Anterior cingulate cortex (tissue), 58 donors: Measurements from ENCODE around the gene PHYKPL.
A peak's percentile ranks its signal among the peaks of the same experiment; 100 is the strongest.

Experiments used
- DNase-seq, 58 donors: peaks; one replicate each; lab custom pipeline; 2025; lab: John Stamatoyannopoulos, UW

Gene PHYKPL

GRCh38 chr5:178232124-178232919 lies at the start of gene PHYKPL:
Gene PHYKPL, minus strand, starts transcription at chr5:178232802. Its CDS starts 252 bp downstream, at chr5:178232550.
- DNase-seq = peak in 51 of 58 donors; percentile 19 to 82 (median 66)

DNA sequence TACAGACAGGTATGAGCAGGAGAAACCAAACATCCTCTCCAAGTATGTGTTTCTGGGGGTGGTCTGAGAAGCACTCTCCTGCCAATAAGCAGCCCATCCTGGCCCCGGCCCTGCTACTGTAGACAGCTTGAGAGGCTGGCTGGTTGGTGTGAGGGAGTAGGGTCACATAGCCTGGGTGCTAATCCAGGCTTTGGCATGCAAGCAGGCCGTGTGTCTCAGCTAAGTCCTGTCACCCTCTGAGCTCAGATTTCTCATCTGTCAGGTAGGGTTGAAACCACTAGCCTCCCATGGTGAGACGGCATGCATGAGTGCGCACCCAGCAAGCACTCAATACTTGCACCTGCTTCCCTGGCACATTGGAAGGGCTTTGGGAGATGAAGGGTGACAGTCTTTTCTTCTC lies 49.8 kb upstream of the PHYKPL start:
- no peak for DNase-seq

GRCh38 chr5:178281331-178281730 lies 48.7 kb upstream of the PHYKPL start:
- DNase-seq = no peak

- no peak for DNase-seq
Observed at GRCh38 chr5:178280631-178281030, 48.0 kb upstream of the PHYKPL start.

DNA sequence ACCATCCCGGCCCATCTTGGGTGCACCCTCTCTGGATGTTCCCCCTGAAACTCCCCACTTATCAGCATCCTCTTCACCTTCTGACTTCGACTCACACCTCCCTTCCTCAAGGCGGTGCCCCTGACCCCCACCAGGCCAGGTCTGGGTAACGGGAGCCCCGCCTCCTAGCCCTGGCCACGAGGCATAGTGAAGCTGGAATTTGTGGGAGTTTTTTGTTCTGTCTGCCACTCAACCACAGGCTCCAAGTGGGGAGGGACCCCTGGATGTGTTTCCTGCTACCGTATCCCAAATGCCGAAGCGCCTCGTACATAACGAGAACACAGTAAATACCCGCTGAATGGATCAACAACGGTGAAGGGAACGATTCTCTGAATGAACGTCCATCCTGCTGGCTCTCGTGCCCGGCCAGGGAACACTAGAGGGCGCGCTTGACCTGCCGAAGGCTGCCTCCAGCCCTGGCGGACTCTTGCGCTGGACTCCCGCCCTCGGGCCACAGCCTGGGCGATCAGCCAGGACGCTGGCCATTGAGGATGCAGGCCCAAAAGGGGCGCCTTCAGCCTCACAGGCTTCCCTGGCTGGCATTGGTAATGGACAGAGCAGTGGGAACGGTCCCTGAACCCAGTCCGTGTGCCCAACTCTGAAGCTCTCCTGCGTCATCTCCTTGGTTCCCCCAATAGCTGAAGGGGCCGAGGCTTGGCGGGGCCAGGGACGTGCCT lies 47.3 kb upstream of the PHYKPL start:
- DNase-seq = peak; percentile 29 to 97 (median 86)

GRCh38 chr5:178279026-178279722 lies 46.6 kb upstream of the PHYKPL start:
- DNase-seq = no peak

DNA sequence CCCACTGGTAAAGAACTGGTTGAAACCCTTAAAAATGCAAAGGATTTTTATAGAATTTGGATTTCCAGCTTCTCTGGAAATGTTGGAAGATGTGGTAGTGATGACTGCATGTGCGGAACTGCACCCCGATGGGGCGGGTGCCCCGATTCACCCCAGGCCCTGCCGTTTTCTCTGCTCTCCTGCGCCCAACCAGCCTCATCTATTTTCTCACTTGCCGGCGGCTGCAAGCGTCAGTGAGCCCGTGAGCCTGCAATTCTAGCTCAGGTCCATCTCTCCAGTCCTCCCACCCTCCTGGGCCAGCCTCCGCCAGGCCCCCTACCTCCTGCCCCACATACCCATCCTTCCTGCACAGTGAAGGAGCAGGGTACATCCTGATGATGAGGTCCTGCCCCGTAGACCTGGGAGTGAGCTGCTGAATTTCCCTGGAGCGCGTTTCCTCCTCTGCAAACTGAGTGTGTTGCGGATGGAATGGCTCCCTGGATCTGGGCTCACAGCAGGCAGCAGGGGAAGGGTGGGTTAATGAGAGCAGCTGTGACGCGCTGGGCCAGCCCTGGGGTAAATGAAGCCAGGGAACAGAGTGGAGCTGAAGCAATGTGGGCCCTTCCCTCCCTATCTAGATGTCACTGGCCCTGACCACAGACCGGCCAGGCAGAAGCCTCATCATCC lies 45.9 kb upstream of the PHYKPL start:
- no peak for DNase-seq

GRCh38 chr5:178277866-178278265 lies 45.3 kb upstream of the PHYKPL start:
- no peak for DNase-seq

- DNase-seq = no peak
Observed at GRCh38 chr5:178277346-178277745, 44.7 kb upstream of the PHYKPL start.

GRCh38 chr5:178274781-178275537 lies 42.4 kb upstream of the PHYKPL start:
- DNase-seq = no peak

DNA sequence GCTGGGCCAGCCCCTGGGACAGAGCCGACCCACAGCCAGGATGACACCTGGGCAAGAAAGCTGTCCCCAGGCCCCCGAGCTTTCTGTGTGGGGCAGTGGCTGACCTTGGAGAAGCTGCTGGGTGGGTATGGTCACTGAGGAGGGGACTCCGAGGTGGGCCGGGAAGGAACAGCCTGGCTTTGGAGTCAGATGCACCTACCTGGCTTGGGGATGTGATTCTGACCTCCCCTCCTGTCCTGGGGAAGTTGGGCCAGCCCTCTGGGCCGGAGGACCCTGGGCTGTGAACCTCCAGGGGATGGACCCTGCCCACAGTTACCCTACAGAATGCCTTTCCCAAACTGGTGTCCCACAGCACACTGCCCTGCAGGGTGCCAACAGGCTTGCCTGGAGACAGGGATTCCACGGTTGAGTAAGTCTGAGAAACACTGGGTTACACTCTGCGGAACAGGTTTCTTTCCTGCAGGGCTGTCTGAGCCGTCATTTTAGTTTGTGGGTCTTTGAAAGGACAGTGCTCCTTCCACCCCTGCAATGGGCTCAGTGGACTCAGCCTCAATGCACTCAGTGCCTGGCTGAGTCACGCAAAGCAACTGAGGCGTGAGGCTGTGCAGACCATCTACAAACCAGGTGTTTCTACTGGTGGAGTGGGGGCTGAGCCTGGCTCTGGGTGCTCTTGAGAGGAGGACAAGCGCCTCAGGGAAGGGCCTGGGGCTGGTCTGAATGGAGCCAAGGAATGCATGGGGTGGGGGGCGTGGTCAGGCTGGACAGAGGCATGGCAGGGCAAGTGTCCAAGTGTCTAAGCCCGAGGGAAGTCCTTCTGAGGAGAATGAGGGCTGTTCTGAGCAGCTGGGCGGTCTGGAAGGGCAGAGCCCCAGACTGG lies 41.3 kb upstream of the PHYKPL start:
- no peak for DNase-seq

DNA sequence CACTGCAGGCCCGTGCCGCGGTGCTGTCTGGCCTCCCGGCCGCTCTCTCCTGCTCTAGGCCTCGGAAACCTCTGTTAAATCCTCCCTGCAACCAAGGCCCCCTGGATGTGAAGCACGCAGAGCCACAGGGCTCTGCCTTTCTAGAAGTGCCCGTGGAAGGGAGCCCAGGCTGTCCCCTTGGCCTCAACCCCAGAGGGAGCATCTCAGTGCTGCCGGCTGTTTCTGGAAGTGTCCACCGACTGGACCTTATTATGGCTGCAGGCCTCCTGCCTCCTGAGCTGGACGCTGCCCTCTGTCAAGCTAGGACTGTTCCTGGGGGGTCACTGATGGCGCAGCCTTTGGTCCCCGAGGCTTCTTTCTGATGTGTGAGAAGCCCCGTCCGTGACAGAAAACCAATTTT lies 40.4 kb upstream of the PHYKPL start:
- DNase-seq = no peak

GRCh38 chr5:178272591-178272990 lies 40.0 kb upstream of the PHYKPL start:
- DNase-seq = no peak

DNA sequence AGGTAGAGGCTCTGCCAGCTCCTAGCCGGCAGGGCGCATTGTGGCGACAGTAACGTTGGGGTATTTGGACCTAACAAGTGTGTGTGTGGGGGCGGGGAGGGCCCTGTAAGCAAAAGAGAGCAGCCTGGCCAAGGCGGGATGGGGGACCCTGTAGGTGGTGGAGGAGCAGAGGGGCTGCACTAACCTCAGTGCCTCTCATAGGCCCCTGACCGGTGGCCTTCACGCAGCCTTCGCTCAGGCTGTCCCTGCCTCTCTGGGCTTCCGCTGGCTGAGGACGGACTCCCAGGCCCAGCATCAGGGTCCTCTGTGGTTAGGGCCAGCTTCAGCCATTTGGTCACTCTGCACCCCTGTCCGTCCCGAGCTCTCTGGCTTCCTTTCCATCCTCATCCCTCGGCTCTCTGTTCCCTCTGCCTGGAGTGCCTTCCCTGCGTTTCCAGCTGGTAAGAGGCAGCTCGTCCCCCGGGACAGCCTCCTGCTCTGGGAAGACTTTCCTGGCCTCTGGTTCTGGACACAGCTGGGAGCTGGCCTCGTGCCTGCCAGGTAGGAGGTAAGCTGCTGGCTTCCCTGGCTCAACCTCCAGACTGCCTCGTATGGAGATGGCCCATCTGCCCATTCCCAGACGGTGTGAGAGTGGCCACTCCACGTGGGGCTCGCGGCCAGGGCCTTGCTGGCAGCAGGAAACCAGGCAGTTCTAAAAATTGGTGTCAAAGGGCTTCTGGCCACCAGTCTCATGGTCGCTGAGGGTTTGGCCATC lies 39.3 kb upstream of the PHYKPL start:
- no peak for DNase-seq

DNA sequence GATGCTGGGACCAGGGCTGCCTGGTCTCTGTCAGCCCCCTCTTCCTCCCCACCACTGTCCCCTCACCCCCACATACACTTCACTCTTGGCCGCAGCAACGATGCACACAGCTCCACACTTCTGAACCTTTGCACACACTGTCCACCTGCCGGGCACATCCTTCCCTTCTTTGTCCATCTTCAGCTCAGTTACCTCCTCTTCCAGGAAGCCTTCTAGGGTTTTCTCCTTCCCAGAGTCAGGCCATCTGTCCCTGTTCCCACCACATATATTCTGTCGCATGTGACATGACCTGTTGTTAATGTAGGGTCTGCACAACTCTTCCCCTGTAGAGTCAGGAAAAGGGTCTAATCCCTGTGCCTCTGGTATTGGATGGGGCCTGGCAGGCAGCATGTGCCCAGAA lies 38.6 kb upstream of the PHYKPL start:
- no peak for DNase-seq

- no peak for DNase-seq
Observed at GRCh38 chr5:178269499-178269898, 36.9 kb upstream of the PHYKPL start.

DNA sequence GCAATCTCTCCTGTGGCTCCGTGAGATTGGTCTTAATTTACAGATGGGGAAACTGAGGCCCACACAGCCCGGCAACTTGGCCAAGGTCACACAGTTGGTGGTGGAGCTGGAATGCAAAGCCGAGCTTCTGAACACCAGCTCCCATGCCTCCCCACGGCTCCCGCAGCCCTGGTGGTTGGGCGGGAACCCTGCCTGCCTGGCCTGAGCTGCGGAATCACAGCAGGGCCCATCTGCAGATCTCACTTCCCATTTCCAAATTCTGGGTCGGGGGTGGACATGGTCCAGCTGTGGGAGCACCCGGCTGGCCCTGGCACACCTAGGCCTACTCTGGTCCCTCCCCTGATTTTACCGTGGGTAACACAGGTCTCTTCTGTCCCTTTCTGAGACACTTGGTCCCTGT lies 35.3 kb upstream of the PHYKPL start:
- no peak for DNase-seq

DNA sequence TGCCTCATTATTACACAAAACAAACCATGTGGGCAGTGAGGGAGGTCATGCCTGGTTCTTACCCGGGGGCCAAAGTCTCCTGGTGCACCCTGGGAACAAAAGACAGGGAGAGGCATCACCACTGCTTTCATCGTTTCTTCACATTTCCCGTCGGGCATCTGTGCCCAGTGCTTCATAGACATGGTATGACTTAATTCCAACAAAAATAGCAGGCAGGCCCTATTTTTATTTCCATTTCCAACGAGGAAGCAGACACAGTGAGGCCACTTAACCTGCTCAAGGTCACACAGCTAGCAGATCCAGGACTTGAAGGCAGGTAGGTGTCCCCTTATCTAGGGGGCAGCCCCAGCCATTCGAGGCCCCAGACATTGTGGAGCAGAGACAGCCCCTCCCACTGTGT lies 34.6 kb upstream of the PHYKPL start:
- DNase-seq = no peak
